T-helper 2 cell treated with Interferon-gamma antibody and Interleukin-4, amounts not matched to agents 5 μg/mL and 100 μg/mL, for 36 hours (primary cell): ENCODE results near the gene MCF2L2.
A peak's percentile ranks its signal among the peaks of the same experiment; 100 is the strongest.

Experiments
- DNase-seq: peaks from one replicate; pipeline ENCODE4 v3.0.0; 2021; ENCODE audit warnings: low spot score
- H3K27ac Mint-ChIP-seq: one replicate; pipeline ENCODE4 v1.8.0; 2021; ENCODE audit warnings: mild to moderate bottlenecking, mixed read lengths
- H3K27me3 Mint-ChIP-seq: one replicate; pipeline ENCODE4 v1.8.0; 2021; ENCODE audit warnings: low read depth, mixed read lengths
- H3K36me3 Mint-ChIP-seq: one replicate; pipeline ENCODE4 v1.8.0; 2021; ENCODE audit warnings: low read depth, mixed read lengths
- H3K4me1 Mint-ChIP-seq: one replicate; pipeline ENCODE4 v1.8.0; 2021; ENCODE audit warnings: low read depth, mixed read lengths
- H3K4me3 Mint-ChIP-seq: one replicate; pipeline ENCODE4 v1.8.0; 2022; ENCODE audit warnings: mild to moderate bottlenecking, moderate library complexity, mixed read lengths
- H3K9me3 Mint-ChIP-seq: one replicate; pipeline ENCODE4 v1.8.0; 2021; ENCODE audit warnings: mixed read lengths

Gene MCF2L2

GRCh38 chr3:183396662-183397391 is 31.6 kb downstream of the MCF2L2 start:
- no peaks in the 10 kb centered on the region for H3K9me3 Mint-ChIP-seq
- H3K36me3 Mint-ChIP-seq, result no peaks in the 10 kb centered on the region
- DNase-seq, result no peak
- H3K27ac Mint-ChIP-seq, result no peak overlapping the region
- no peak overlapping the region for H3K4me3 Mint-ChIP-seq
- peaks cover 4% of the 10 kb centered on the region for H3K27me3 Mint-ChIP-seq
- H3K4me1 Mint-ChIP-seq, result no peaks in the 10 kb centered on the region

DNA sequence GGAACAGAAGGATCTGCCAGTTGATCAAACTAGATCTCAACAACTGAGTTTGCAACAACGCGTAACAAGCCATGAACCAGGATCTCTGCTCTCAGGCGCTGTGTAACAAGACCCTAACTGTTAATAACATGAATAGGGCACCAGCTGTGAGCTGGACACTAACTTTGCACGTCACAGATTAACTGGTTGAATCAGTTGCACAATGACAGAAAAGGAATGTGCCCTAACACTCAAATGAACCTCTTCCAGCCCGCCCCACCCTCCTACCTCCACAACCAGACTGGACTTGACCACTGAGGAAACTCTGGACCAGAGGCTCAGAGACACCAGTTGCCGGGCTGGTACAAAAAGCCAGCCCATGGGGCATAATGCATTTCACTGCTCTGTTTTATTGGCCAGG is 34.3 kb downstream of the MCF2L2 start:
- no peak overlapping the region for H3K4me3 Mint-ChIP-seq
- H3K27me3 Mint-ChIP-seq, result peaks cover 4% of the 10 kb centered on the region
- DNase-seq, result no peak

GRCh38 chr3:183393625-183394024 is 34.8 kb downstream of the MCF2L2 start:
- Mint-ChIP-seq H3K9me3 (no peaks in the 10 kb centered on the region), H3K4me3 (no peak overlapping the region), H3K27me3 (peaks cover 4% of the 10 kb centered on the region), H3K4me1 (peaks cover 2% of the 10 kb centered on the region), H3K36me3 (no peaks in the 10 kb centered on the region), H3K27ac (no peak overlapping the region)
- DNase-seq, result no peak

More for the DNA sequence above, 34.3 kb downstream of the MCF2L2 start:
- H3K36me3 Mint-ChIP-seq, result no peaks in the 10 kb centered on the region
- no peaks in the 10 kb centered on the region for H3K9me3 Mint-ChIP-seq
- peaks cover 2% of the 10 kb centered on the region for H3K4me1 Mint-ChIP-seq
- H3K27ac Mint-ChIP-seq, result no peak overlapping the region

GRCh38 chr3:183392186-183393034 is 36.0 kb downstream of the MCF2L2 start:
- Mint-ChIP-seq H3K36me3 (no peaks in the 10 kb centered on the region), H3K27me3 (peaks cover 4% of the 10 kb centered on the region), H3K27ac (no peak overlapping the region), H3K9me3 (no peaks in the 10 kb centered on the region), H3K4me3 (no peak overlapping the region), H3K4me1 (peaks cover 2% of the 10 kb centered on the region)
- DNase-seq, result no peak

- Mint-ChIP-seq H3K9me3 (no peaks in the 10 kb centered on the region), H3K27me3 (peaks cover 4% of the 10 kb centered on the region), H3K36me3 (no peaks in the 10 kb centered on the region), H3K4me1 (peaks cover 2% of the 10 kb centered on the region), H3K4me3 (no peak overlapping the region), H3K27ac (no peak overlapping the region)
- no peak for DNase-seq
Measured at GRCh38 chr3:183391460-183391859, 37.0 kb downstream of the MCF2L2 start.

DNA sequence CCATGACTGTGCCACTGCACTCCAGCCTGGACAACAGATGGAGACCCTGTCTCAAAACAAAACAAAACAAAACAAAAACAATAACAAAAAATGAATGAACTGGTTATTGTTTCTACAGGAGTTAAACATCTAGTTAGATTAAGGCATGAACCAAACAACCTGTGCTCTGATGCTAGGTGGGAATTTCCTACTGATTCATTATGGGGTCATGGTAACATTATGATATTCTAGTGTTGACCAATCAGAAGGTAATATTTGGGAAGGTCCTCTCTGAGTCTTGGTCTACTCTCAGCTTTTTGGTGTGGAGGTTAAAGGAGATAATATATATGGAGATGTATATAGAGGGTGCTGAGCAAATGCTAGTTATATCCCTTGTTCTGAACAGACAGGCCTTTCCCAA is 37.6 kb downstream of the MCF2L2 start:
- Mint-ChIP-seq H3K36me3 (no peaks in the 10 kb centered on the region), H3K27me3 (peaks cover 4% of the 10 kb centered on the region), H3K27ac (no peak overlapping the region), H3K4me3 (no peak overlapping the region), H3K4me1 (peaks cover 3% of the 10 kb centered on the region), H3K9me3 (no peaks in the 10 kb centered on the region)
- DNase-seq, result no peak

DNA sequence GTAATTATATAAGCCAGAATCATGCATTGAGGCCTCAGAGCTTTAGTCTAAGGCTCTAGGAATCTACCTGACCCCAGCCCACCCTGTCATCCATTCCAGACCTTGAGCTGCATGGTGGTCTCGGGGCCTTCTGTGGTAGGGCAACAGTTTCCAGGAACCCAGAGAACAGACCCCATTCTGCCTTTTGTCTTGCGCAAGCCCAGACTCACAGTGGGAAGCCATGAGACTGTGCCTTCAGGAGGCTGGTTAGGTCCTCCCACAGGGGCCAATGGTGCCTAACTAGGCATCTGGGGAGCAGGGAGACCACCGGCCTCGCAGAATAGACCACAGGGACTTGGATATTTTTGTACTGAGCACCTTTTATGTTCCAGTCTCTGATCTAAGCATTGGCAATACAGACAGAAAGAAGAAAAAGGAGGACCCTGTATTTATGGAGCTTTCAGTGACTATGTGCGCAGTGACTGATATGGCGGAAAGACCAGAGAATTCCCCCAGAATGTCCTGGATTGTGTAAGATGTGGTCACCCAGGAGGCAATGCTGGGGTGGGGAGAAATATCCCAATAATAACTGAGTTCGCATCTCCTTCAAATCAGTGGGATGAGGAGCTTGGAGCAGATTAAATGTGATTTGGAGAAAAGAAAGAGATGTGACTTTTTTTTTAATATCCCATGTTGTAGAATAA is 40.1 kb downstream of the MCF2L2 start:
- Mint-ChIP-seq H3K9me3 (no peaks in the 10 kb centered on the region), H3K4me3 (no peak overlapping the region), H3K27me3 (no peaks in the 10 kb centered on the region), H3K36me3 (no peaks in the 10 kb centered on the region), H3K4me1 (peaks cover 4% of the 10 kb centered on the region), H3K27ac (no peak overlapping the region)
- DNase-seq, result no peak

- no peaks in the 10 kb centered on the region for H3K27me3 Mint-ChIP-seq
- H3K9me3 Mint-ChIP-seq, result no peaks in the 10 kb centered on the region
- peaks cover 4% of the 10 kb centered on the region for H3K4me1 Mint-ChIP-seq
- no peaks in the 10 kb centered on the region for H3K36me3 Mint-ChIP-seq
- no peak overlapping the region for H3K27ac Mint-ChIP-seq
- DNase-seq, result no peak
- H3K4me3 Mint-ChIP-seq, result no peak overlapping the region
Measured at GRCh38 chr3:183387797-183388196, 40.6 kb downstream of the MCF2L2 start.

- no peak for DNase-seq
- Mint-ChIP-seq H3K9me3 (no peaks in the 10 kb centered on the region), H3K36me3 (no peaks in the 10 kb centered on the region), H3K4me1 (peaks cover 4% of the 10 kb centered on the region), H3K27ac (no peak overlapping the region), H3K4me3 (no peak overlapping the region), H3K27me3 (no peaks in the 10 kb centered on the region)
Measured at GRCh38 chr3:183386651-183387050, 41.8 kb downstream of the MCF2L2 start.

DNA sequence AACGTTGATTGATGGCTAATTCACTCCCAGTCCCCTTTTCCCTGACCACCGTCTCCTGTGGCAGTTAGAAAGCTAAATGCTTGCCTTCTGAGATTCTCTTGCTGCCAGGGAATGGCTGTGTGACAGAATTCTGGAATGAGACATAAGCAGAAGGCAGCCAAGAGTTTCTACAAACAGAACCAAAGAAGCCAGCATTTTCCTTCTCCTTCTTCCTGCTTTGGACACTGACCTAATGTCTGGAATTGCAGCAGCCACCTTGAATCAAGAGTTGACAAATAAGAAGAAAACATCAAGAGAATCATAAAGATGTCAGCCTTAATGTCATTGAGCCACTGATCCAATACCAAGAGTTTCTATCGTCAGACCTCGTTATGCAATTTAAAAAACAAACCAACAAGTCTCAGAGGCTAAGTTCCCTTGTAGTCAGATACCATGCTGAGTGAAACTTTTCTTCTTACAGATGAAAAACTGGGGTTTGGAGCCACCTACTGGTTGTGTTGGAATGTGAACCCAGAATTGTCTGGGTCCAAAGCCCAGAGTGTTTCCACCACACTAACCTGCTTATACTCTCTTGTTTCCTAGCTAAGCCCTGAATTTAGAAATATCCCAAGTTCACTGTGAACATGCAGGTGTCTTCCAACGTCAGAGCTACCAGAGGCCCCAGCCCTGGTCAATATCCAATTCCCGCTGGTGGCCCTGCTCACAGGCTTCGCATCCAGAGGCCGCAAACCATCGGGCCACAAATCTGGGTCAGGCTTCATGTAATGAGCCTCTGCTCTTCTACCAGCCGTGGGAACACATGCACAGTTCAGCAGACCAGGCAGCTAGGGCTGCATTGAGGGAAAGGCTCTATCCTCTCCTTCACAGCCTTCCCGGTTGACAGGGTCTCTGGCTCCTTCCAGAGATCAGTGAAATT is 42.5 kb downstream of the MCF2L2 start:
- Mint-ChIP-seq H3K4me3 (no peak overlapping the region), H3K27ac (no peak overlapping the region), H3K27me3 (no peaks in the 10 kb centered on the region), H3K36me3 (no peaks in the 10 kb centered on the region), H3K9me3 (no peaks in the 10 kb centered on the region), H3K4me1 (peaks cover 7% of the 10 kb centered on the region)
- DNase-seq, result peak; percentile 44

- no peaks in the 10 kb centered on the region for H3K9me3 Mint-ChIP-seq
Measured at GRCh38 chr3:183381673-183382072, 46.7 kb downstream of the MCF2L2 start.

DNA sequence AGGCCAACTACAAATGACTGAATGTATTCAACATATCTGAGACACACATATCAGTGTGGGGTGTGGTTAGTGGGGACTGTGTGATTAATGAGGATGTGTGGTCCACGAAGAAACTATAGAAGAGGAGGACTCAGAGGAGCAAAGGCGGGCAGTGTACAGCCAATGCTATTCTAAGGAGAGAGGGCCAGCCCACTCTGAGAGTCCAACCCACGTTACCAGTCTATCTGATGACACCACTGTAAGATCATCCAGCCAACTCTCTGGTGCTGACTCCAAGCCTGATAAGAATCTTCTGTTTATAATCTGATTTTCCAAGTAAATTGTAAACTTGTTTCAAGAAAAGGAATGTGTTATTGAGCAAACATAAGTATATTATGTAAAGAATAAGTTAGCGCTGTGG is 47.2 kb downstream of the MCF2L2 start:
- Mint-ChIP-seq H3K9me3 (no peaks in the 10 kb centered on the region), H3K27ac (no peak overlapping the region), H3K4me1 (peaks cover 21% of the 10 kb centered on the region), H3K27me3 (no peaks in the 10 kb centered on the region), H3K36me3 (peaks cover 2% of the 10 kb centered on the region), H3K4me3 (no peak overlapping the region)
- DNase-seq, result peak; percentile 16

More at GRCh38 chr3:183381673-183382072, 46.7 kb downstream of the MCF2L2 start:
- DNase-seq, result no peak
- H3K4me1 Mint-ChIP-seq, result peaks cover 19% of the 10 kb centered on the region
- H3K27ac Mint-ChIP-seq, result no peak overlapping the region
- H3K36me3 Mint-ChIP-seq, result peaks cover 2% of the 10 kb centered on the region
- no peaks in the 10 kb centered on the region for H3K27me3 Mint-ChIP-seq
- no peak overlapping the region for H3K4me3 Mint-ChIP-seq

GRCh38 chr3:183378951-183379350 is 49.5 kb downstream of the MCF2L2 start:
- H3K27me3 Mint-ChIP-seq, result no peaks in the 10 kb centered on the region
- H3K36me3 Mint-ChIP-seq, result peaks cover 2% of the 10 kb centered on the region
- H3K4me3 Mint-ChIP-seq, result no peak overlapping the region
- H3K27ac Mint-ChIP-seq, result no peak overlapping the region
- peaks cover 28% of the 10 kb centered on the region for H3K4me1 Mint-ChIP-seq
- H3K9me3 Mint-ChIP-seq, result no peaks in the 10 kb centered on the region
- no peak for DNase-seq
